Right forelimb (tissue), 1 donor: ENCODE data around the gene PLAA.

Experiments
- DNase-seq: peaks from one replicate; pipeline ENCODE4 v3.0.0-alpha.2; 2018

PLAA gene

DNA sequence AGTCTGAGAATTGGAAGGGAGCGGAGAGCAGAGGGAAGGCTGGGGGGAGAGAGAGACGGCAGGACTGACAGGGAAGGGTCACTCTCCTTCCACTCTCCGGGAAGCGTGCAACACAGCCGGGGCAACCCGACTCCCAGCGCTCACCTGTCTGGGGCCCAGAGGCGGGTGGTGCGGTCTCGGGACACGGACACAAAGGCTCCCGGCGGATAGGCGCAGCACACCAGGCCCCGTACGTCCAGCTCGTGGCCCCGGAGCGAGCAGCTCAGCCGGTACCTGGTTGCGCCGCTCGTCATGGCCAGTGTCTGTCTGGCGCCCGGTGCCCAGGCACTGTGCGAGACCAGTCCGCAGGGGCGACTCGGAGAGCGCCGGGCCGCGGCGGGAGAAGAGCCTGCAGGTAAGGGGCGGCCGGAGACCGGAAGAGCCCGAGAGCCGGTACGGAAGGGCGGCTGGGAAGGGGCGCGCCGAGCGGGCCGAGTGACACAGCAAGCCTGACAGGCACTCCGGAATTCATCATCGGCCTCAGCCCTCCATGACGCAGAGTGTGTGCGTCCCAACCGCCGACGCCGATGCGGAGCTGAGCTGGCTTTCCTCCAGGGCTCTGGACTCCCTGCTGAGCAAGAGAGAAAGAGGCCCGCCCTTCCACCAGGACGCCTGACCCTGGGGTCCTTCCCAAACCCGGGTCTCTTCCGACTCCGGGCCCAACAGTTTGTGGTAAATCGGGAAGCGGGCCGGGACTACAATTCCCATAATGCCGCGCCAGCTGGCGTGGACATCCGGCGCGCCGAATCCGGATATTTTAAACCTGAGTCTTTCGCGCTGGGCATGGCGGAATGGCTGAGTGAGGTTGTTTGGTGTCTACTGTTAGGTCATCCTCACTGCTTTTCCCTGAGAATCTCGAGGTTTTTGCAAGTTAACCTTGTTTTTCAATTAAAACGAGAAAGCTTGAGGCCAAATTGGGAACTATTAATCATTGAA lies at the start of gene PLAA:
TSS of gene PLAA (minus strand) at position 490 of the 975 bp plus-strand sequence. CDS start at position 293, 197 bp downstream.
- peak; percentile 94 for DNase-seq

DNA sequence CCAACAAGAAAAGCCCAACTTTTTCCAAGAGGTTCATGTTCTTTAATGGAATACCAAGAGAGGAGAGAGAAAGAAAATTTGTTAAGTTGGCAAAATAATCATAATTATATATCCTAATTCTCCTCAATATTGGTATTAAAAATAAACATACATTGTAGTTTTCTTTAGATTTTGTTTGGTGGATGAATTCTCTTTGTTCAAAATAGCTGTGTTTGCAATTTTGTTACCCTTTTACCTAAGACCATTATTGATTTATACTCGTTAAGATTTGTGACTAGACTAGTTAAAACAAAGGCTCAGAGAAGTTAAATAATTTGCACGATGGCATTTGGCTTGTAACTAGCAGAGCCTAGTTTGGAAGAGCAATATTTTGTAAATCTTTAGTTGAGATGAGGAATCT lies 48.8 kb upstream of the PLAA start:
- DNase-seq = no peak

DNA sequence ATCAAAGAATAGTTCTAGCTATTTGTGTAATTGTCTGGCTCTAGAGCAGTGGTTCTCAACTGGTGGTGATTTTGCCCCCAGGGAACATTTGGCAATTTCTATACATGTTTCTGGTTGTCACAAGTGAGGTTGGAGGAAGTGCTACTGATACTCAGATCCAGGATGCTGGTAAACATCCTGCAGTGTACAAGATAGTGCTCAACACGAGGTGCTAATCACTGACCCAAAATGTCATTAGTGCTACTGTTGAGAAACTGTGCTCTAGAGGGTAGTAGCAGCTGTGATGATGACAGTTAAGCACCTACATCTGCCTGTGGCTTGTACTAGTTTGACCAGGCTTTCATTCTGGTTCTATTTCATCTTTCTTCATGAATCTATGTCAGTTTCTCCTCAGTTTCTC lies 36.3 kb upstream of the PLAA start:
- DNase-seq = no peak

DNA sequence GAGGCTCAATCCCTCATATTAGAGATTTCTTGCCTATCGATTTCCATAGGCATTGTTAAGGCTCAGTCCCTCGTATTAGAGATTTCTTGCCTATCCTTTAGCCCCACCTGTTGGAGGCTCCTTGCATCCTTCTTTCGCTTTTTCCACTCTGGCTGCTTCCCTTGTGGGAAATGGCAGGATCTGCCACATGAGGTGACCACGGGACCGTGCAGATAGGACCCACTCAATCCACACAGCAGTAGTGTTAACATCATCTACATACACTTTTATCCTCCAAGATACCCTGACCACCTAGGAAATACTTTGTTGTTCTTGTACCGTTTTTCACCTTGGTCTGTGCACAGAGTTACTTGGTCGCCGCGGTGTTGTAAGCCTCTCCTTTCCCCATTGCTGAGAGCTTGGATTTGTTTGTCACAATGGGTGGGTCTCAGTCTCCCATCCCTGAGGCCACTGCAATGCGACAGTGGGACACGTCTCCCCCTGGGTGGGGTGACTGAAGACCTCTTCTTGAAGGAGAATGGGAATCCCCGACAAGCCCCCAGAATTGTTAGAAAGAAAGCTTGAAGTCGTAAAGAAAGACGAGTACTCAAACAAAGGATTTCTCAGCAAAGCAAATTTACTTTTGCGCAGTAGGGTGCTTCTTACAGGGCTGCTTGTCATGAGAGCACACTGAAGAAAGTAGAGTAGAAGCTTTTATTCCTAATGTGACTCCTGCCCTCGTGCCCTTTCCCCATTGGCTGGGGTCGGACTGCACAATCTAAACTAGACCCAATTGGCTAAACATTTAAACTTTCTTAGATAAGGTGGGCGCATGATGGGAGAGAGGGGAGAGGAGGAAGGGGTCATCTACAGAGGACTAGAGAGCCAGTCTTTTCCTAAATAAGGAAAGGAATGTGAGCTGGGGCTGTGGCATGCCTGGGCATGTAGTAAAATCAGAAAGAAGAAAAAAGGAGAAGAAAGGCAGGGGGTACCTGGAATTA lies 29.0 kb upstream of the PLAA start:
- DNase-seq = no peak

DNA sequence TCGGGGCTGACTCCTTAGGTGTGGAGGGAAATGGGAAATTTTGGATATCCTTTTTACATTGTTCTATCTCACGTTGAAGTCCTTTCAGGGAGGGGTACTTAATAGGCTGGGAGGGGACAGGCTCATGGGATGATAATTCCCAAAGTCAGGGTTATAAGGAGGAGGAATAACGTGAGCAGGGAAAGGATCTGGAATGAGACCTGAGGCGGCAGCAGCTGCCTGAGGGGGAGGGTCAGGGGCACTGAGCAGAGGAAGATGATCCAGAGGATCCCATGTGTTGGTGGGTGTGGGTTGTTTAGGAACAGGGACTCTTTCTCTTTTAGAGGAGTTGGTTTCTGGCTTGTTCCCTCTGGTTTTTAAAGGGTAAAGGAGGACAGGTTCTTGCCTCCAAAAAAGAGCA lies 27.9 kb upstream of the PLAA start:
- no peak for DNase-seq

DNA sequence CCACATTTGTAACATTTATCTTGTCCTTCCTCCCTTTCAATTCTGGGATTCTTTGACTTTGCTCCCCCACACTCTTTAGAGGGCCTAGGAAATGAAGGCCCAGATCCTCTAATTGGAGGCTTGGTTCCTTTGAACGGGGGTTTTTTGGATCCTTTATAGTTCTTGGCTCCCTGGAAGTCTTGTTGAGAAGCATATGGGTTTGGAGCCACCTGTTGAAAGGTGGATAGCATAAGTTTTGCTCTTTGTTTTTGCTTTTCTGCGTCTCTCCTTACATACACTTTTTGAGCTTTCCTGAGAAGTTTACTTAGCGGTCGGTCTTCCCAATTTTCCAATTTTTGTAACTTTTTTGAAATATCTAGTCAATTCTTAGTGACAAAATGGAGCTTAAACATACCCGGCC lies 26.9 kb upstream of the PLAA start:
- DNase-seq = no peak

DNA sequence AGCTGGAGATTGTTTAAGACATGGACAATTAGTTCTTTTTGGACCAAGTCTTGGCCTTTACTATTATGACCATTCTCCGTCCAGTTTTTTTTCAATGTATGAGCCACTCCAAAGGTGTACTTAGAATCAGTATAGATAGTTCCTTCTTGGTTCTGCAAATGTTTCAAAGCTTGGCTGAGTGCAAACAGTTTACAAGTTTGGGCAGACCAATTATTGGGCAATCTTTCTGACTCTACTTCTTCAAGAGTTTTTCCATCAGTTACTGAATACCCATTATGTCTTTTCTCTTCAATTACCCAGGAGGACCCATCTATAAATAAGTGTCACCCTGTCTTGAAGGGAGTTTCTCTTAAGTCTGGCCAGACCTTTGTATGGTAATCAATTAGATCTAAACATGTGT lies 24.7 kb upstream of the PLAA start:
- no peak for DNase-seq

DNA sequence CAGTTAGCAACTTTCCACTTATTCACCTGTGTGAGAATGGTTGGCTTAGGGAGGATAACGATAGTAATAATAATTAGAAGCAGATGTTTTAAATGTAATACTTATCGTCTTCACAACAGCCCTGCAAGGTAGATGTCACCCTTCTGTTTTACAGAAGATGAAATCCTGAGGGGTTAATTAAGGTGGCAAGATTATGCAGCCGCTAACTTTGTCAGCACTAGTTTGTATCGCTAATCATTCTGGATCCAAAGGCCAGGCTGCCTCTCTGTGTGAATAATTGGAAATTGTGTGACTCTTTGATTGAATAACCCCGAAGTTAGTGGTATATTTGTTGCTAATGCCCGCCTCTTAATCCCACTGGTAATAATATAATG lies 9.8 kb upstream of the PLAA start:
- DNase-seq = no peak

DNA sequence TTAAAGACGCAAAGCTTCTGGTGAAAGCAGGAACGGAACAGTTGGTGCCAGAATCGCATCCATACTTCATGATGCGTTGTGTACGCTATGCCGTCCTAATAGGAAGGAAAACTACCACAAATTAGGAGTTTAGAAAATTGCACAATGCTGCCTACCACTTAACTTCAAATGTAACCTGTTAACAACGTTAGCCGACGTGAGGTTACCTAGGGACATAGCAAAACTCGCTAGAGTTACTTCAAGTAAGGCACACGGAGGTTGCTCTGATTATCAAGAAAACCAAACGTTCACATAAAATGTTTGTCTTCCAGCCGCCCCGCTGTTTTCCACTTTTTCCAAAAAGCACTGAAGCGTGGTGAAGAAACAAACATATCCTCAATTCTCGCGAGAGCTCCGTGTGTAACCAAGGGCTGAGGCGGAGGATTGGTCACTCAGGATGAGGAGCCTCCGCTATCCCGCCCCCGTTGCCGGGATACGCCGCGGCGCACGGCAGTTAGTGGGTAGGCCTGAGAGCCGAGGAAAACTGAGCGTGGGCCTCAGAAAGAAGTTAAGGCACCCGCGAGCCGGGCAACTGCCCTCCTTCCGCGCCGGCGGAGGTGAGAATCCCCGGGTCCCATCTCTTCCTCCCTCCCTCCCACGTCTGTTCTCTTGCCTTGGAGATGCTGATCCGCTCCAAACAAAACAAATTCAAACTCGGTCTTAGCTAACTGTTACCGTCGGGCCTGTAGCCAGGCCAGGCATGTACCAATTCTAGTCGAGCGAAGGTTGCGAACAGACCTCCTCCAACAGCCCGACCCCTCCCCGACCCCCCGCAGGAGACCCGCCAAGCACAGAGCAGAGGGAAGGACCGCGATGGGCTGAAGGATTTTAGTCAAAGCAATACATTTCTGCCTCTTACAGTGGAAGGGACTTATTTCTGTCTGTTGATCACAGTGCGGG lies 9.1 kb upstream of the PLAA start, which contains the start of gene IFT74:
TSS of gene IFT74 (plus strand) at position 492 of the 939 bp plus-strand sequence. CDS start 5,556 bp downstream, outside the sequence.
- DNase-seq = peak; percentile 97

DNA sequence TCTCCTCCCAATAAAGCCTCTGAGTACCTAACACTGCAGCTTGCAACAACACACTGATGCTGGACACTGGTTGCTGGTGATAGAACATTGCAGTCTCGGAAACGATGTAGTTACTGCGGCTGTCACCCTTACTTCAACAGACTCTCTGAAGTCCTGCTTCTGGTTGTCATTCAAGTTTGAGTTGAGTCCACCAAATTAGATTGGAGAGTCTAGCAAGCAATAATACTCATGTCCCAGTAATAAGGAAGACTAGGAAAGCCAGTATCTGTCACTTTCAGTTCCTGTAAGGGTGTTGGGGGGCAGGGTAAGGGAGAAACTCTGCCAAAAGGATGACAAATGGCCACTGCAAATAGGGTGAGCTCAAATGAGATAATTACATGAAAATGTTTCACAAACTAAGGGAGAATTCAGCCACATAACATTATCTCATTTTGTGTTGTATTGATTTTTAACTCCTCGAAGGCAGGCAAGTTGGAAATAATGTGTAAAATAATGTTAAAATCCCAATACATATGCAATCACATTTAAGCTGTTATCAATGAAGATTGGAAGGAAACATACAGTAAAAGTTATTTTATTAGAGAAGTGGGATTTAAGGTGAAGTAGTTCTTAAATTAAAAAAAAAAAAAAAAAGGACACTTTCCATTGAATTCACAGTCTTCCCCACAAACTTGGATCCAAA lies 8.3 kb upstream of the PLAA start:
- DNase-seq = no peak

DNA sequence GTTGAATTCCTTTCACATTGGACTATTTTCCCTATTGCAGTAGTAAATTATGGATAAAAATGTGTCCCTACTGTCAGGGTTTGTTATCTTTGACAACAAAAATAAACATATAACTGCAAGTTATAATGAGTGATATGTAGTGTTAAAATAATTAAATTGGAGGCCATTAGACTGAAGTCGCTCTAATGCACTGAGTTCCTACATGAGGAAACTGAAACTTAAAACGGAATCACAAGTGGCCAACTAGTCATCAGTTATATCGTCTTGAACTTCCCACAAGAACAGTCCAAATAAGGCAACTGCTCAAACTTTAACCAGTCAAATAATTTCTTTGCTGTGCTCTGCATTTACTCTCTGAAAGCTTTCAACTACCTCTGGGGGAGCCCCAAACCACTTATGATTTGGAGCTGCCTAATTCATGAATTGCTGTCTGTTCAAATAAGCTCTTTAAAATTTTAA lies 7.0 kb upstream of the PLAA start:
- DNase-seq = no peak

DNA sequence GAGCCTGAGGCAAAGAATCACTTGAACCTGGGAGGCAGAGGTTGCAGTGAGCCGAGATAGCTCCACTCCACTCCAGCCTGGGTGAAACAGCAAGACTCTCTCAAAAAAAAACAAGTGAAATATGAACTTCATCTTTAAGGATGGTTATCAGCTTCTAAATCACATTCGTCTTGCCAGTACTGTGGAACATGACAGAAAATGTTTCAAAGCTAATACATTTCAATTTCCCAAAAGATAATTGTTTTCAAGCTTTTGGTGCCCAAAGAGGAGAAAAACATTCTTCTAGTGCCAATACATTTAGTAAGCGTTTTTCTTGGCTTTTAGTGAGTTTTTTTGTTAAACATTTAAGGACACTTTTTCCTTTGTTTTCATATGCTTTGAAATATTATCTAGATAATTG lies 4.8 kb upstream of the PLAA start:
- no peak for DNase-seq

DNA sequence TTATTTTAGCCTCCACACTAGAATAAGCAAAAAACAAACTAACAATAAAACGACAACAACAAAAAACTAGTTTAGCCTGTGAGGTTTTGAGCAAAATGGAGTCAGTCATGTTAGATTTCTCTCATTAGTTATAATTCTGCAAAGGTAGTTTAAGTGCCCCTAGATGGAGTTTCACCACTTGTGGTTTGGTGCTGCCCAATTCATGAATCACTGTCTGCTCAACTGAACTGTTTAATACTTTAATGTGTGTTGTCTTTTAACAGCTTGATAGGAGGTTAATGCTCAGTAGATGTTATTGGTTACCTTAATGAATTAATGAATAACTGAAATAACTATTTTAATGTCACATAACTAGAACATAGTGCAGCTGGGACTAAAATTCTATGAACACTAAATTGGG lies 3.5 kb upstream of the PLAA start:
- no peak for DNase-seq

DNA sequence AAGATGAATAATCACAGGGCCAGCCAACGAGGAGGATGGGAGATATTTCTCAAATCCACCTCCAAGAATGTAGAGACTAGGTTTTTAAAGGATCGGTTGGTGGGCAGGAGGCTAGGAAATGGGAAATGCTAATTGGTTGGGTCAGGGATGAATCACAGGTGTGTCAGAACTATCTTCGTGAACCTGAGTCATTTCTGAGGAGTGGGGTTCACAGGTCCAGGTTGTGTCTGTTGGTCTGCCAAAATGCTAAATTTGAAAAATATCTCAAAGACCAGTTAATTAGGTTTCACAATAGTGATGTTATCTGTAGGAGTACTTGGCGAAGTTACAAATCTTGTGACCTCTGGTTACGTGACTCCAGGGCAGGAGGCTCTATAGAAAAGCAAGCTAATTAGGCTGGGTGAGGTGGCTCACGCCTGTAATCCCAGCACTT lies 2.6 kb upstream of the PLAA start:
- DNase-seq = no peak

DNA sequence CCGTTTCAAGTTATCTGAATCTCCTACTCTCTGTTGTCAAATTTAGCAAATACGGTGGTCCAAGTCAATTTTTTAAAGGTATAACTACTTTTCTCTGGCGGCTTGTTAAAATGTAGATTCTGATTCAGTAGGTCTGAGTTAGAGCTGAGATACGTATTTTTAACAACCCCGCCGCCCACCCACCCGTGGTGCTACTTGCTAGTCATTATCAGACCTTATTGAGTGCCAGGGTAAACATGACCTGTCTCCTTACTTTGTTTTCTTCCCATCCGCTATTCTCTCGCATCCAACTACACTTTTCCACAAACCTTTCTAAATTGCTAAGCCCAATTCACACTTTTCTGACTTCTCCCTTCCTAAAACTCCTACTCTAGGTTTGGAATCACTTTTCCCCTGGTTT lies 694 bp upstream of the PLAA start:
- no peak for DNase-seq

DNA sequence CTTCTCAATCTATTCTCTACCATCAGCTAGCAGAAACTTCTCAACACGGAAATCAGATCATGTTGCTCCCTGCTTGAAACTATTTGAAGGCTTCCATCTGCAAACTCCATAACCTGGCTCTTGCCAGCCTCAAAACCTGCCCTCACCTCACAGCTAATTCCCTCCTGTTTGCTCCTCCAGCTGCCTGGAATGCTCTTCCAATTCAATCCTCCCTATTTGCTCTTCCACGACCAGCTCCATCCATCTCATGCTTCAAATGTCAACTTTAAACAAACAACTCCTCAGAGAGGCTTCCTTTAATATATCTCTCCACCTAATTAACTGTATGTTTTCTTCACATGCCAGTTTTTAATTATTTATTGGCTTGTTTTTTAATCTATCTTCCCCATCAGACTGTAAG lies 1.5 kb downstream of the PLAA start:
- DNase-seq = no peak

DNA sequence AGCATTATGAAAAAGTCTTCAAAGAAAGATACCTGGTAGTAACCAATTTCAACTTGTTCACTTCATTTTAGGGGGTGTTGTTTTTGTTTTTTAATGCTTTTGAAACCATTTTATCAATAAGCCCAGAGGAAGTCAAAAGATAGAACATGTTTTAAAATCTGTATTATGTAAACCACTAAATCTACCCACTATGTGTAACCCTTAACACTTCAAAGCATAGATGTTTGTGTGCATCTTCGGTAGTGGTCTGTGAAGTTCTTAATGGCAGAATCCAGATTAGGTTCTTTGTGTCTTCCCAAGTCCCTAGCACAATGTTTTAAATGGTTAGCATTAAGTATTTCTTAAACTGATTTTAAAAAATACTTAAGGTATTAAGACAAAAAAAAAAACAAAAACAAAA lies 6.3 kb downstream of the PLAA start:
- no peak for DNase-seq

DNA sequence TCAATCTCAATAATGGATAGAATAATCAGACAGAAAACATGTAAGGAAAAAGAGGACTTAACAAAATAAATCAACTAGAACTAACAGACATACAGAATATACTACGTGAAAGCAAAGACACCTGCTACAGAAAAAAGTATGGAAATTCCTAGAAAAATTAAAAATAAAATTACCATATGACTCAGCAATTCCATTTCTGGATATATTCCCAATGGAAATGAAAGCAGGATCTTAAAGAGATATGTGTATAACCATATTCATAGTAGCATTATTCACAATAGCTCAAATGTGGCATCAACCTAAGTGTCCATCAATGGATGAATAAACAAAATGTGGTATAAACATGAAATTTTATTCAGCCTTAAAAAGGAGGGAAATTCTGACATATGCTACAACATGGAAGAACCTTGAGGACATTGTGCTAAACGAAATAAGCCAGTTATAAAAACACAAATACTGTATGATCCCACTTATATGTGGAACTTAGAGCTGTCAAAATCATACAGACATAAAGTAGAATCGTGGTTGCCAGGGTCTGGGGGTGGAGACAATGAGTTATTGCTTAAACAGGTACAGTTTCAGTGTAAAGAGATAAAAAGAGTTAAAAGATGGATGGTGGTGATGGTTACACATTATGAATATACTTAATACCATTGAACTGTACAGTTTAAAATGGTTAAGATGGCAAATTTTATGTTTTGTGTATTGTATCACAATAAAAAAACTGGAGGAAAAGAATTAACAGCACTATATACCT lies 6.9 kb downstream of the PLAA start:
- no peak for DNase-seq

DNA sequence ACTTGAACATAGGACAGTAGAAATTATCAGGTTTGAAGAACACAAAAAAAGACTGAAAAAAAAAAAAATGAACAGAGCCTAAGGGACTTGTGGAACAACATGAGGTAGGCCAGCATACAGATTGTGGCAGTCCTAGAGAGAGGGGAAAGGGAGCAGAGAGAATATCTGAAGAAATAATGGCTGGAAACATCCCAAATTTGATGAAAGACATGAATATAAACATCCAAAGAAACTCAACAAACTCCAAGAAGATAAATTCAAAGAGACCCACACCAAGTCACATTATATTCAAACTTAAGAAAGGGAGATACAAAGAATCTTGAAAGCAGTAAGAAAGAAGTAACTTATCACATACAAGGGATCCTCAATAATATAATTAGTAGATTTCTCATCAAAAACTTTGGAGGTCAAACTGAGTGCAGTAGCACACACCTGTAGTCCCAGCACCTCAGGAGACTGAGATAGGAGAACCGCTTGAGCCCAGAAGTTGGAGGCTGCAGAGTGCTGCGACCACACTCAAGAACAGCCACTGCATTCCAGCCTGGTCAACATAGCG lies 9.1 kb downstream of the PLAA start:
- no peak for DNase-seq

DNA sequence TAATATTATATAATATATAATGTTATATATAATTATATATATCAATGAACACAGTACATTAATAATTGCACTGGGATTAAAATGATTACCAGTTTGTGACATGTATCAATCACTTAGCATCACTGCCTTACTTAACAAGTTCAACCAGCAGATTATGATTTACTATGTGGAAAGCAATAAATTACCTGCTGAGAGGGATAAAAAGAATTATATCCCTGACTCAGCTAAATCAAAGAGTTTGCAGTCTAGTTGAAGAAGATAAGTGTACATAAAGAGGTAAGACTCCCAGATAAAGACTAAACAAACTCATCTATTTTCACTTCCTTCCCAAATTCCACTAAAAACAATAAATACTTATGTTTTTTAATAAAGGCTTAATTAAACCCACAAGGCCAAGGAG lies 11.2 kb downstream of the PLAA start:
- DNase-seq = no peak
